ENCODE results near the gene NFE2L3.
"Not testable (repeated sequence)": the region's sequence is repeated elsewhere in the genome, so short reads cannot be mapped to it uniquely, and the experiment has no call there.

The NFE2L3 gene, protein sequence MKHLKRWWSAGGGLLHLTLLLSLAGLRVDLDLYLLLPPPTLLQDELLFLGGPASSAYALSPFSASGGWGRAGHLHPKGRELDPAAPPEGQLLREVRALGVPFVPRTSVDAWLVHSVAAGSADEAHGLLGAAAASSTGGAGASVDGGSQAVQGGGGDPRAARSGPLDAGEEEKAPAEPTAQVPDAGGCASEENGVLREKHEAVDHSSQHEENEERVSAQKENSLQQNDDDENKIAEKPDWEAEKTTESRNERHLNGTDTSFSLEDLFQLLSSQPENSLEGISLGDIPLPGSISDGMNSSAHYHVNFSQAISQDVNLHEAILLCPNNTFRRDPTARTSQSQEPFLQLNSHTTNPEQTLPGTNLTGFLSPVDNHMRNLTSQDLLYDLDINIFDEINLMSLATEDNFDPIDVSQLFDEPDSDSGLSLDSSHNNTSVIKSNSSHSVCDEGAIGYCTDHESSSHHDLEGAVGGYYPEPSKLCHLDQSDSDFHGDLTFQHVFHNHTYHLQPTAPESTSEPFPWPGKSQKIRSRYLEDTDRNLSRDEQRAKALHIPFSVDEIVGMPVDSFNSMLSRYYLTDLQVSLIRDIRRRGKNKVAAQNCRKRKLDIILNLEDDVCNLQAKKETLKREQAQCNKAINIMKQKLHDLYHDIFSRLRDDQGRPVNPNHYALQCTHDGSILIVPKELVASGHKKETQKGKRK

DNA sequence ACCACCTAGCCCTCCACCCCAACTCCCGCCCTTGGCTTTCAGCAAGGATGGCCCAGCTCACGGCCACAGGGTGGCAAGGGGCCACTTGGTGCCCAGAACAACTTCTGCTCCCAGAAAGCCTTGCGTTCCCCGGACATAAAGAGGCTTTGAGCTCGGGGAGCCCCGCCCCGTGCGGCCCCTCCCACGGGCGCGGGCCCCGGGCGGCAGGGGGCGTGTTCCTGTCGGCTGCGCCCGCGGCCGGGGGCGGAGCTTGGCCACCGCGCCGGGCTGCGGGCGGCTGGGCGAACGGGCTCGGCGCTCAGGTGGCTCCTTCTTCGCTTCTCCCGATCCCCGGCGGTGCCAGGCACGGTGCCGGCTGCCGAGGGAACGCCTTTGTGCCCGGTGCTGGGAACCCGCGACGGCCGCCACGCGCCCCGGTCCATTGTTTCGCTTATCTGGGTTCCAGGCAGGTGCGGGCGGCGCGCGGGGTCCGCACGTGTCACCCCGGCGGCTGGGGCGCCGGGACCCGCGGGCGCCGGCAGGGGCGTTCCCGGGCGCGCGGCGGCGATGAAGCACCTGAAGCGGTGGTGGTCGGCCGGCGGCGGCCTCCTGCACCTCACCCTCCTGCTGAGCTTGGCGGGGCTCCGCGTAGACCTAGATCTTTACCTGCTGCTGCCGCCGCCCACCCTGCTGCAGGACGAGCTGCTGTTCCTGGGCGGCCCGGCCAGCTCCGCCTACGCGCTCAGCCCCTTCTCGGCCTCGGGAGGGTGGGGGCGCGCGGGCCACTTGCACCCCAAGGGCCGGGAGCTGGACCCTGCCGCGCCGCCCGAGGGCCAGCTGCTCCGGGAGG is at the start of gene NFE2L3:
TSS of gene NFE2L3 (plus strand) at position 246 of the 829 bp plus-strand sequence. CDS start at position 547, 301 bp downstream.
- DNase-seq, result peak; percentile 79

DNA sequence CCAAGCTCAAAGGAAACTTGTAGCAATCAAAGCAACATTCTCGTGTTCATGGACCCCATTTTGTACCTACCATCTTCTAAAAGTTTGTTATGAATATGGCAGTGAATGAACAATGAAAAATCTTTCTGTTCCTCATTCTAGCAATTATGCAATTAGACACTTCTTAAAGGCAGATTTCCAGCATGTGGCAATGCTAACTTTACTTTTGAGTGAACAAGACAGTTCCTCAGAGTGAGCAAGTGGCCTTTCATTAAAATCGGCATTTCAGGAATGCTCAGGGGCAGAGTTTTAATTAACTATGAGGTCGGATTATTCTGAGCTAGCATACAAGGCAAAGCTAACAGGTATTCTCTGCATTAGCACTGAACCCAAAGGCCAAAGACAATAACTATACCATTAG is 48.4 kb upstream of the NFE2L3 start:
- DNase-seq, result no peak

DNA sequence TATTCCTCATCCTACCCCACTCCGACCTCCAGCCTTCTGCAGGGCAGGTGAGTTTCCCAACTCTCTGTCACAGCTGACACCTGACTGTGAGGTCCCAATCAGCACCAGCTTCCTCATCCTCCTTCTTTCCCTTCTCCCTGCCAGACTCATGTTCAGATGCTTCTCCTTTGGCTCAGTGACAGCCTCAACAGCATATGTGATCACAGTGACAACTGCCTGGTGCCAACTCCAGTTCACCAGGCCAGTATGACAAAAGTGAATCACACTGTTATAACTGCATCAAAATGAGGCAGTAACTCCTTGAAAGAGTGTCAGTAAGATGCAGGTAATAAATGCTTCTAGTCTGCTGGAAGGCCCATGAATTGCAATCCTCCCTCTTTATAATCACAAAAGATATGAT is 46.8 kb upstream of the NFE2L3 start:
- DNase-seq, result no peak

DNA sequence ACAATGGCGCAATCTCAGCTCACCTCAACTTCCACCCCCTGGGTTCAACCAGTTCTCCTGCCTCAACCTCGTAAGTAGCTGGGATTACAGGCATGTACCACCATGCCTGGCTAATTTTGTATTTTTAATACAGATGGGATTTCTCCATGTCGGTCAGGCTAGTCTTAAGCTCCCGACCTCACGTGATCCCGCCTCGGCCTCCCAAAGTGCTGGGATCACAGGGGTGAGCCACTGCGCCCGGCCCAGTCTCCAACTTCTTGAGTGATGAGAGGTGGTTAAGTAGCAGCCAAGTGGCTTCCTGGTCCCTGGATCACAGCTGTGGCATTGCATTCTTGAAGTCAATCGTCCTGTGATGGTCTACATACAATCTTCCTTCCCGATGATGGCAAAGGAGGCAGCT is 46.1 kb upstream of the NFE2L3 start:
- DNase-seq, result no peak

DNA sequence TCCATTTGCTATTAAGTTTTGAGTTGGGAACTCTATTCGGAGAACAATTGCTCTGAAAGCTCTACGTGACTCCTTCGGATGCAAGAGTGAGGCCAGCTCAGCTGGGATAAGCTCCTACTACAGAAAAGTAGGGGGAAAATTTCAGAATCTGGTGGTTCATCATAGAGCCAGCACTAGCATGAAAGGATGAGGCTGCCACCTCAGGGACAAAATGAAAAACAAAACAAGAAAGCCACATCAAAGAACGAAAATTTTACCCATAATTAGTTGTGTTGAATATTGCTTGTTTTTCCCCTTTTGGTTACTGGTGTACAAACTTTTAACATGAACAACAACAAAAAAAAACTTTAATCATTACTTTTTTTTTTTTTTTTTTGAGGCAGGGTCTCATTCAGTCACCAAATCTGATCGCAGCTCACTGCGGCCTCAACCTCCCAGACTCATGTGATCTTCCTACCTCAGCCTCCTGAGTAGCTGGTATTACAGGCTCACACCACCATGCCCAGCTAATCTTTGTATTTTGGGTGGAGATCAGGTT is 39.7 kb upstream of the NFE2L3 start:
- DNase-seq, result no peak

DNA sequence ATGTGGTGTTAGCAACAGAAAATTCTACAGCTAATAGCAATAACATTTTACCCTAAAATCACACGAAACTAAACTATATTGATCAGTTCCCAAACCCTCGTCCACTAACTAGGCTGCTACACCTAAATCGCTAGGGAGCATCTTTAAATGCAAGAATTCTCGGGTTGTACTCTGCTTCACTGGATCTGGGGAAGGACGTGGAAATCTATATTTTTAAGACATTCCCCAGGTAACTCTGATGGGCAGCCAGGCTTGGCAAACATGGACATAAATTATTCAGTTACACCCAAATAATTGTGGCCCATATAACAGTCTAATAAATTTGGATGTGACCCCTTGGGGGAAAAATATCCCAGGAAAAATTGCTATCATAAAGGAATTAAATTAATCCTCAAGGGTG is 36.3 kb upstream of the NFE2L3 start:
- no peak for DNase-seq

- DNase-seq, result no peak
These were observed 34.7 kb upstream of the NFE2L3 start for GRCh38 chr7:26117142-26117807.

DNA sequence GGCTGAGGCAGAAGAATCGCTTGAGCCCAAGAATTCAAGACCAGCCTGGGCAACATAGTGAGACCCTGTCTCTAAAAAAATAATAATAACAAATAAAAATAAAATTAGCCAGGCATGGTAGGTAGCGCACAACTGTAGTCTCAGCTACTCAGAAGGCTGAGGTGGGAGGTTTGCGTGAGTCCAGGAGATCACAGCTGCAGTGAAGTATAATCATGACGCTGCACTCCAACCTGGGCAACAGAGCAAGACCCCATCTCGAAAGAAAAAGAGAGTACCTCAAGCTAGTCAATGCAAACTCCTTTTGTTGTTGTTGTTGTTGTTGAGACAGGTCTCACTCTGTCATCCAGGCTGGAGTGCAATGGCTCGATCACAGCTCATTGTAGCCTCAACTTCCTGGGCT is 34.0 kb upstream of the NFE2L3 start:
- no peak for DNase-seq

DNA sequence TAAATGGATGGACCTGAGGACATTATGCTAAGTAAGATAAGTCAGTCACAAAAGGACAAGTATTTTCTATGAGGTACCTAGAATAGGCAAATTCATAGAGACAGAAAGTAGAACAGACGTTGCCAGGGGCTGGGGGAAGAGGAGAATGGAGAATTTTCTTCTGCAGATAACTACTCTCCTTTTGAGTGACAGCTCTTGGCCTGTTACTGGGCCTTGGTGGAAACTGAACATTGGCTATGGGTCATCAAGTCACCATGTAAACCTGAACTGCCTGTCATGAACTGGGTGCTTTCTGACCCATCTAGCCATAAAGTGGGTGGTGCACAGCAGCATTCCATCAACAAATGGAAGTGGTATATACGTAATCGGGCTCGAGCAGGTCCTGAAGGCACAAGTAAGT is 29.3 kb upstream of the NFE2L3 start:
- DNase-seq, result no peak

- DNase-seq, result not testable (repeated sequence)
These were observed 27.2 kb upstream of the NFE2L3 start for GRCh38 chr7:26124775-26125174.

DNA sequence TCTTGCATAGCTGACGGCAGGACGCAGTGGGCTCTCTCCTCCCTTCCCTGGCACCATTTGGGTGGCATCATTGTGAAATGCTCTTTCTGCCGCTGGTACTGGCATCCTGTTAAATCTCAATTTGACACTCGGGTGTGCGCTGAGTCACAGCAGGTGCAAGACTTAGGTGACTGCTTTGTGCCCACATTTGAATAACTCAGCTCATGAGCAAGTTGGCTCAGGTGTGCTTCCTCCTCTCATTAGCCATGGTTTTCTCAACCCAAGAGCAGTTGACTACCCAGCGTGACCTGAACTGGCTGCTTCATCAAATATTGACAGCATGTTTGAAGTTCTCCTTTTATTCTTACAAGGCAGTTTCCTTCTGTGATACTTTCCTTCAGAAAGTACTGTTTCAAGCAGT is 24.6 kb upstream of the NFE2L3 start:
- no peak for DNase-seq

DNA sequence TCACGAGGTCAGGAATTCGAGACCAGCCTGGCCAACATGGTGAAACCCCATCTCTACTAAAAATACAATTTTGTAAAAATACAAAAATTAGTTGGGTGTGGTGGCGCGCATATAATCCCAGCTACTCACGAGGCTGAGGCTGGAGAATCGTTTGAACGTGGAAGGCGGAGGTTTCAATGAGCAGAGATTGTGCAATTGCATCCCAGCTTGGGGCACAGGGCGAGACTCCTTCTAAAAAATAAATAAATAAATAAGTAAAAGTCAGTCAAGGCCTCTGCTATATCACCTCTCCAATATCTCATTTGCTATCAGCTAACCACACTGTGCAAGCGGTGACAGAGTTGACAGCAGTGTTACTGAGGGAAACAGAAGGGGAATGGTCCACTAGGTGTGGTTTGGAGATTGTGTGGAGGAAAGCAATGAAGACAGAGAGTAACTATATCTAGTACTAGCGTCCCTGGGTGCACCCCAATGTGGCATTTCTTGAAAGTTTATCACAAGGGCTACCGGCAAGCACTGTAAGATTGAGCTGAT is 20.9 kb upstream of the NFE2L3 start:
- no peak for DNase-seq

GRCh38 chr7:26135076-26135475 is 16.9 kb upstream of the NFE2L3 start:
- no peak for DNase-seq

- no peak for DNase-seq
These were observed 16.4 kb upstream of the NFE2L3 start for GRCh38 chr7:26135551-26135950.

DNA sequence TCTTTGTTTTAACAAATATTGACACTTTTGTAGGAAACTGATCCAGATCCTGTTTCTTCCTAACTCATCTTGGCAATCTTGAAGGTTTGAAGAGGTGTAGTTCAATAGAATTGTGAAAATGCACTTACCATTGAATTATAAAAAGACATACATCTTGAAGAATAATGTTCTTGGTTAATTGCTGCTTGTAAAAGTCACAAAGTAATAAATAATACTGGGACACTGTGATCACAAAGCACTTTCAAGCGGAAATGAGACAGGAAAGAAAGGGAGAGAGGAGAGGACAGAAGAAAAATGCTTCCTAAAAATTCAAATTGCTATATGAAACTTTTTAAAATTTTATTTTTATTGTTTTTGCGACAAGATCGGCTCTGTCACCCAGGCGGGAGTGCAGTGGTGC is 15.2 kb upstream of the NFE2L3 start:
- no peak for DNase-seq

DNA sequence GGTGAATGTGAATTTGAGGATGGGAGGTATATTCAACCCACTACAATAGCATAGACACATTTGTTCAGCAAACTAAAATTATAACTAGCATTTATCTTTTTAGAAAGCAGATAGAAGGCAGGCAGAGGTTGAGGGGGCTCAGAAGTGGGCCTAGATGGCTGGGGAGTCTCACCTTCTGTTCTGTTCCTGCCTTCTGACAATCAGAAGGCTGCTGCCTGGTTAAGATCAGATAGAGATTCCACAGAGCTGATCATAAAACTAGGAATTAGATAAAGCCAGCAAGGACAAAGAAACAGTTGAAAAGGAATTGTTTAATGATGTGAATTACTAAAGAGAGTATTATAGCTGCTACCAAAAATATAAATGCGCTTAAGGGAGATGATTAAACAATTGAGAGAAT is 11.6 kb upstream of the NFE2L3 start:
- no peak for DNase-seq

- no peak for DNase-seq
These were observed 10.9 kb upstream of the NFE2L3 start for GRCh38 chr7:26141077-26141476.

- no peak for DNase-seq
These were observed 8.5 kb upstream of the NFE2L3 start for GRCh38 chr7:26143298-26144048.

DNA sequence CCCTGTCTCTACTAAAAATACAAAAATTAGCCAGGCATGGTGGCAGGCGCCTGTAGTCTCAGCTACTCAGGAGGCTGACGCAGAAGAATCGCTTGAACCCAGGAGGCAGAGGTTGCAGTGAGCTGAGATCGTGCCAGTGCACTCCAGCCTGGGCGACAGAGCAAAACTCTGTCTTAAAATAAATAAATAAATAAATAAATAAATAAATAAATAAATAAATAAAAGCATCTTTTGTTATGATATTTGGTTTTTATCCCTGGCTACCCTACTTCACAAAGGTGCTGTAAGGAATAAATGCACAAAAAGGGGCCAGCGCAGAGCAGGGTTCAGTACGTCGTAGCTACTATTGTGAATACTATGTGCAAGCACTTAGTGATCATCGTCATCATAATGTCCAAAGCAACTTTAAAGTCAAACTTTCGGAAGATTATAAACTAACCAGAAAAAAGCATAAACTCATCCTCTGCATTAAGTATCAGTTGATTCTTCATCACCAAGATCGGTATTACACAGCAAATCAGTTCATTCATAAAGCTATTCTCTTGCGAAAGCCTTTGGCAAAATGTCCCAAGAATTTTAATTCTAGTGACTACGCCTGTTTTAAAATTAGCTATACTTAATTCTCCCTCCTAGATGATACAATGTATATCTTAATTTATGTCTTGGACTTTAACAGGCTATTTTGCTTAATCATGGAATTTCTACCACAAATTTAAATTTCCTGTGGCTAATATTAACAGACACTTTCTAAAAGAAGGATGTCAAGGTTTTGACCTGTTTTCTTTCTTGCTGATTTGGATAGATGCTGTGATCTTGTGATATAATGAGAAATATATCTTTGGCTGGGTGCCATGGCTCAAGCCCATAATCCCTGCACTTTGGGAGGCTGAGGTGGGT is 7.6 kb upstream of the NFE2L3 start:
- no peak for DNase-seq

DNA sequence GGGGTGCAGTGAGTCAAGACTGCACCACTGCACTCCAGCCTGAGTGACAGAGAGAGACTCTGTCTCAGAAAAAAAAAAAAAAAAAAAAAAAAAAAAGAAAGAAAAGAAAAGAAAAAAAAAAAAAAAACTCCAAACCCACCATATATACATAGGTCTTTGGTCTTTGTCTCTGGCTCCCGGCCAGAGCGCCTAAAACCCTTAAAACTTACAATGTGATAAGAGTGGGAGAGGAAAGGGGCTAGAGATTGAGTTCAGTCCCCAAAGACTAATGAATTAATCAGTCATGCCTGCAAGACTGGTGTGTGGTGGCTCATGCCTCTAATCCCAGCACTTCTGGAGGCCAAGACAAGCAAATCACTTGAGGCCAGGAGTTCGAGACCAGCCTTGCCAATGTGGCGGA is 6.8 kb upstream of the NFE2L3 start:
- DNase-seq, result no peak

GRCh38 chr7:26147030-26147429 is 5.0 kb upstream of the NFE2L3 start:
- no peak for DNase-seq
